ENCODE data around the gene MAP3K13.

MAP3K13 gene

DNA sequence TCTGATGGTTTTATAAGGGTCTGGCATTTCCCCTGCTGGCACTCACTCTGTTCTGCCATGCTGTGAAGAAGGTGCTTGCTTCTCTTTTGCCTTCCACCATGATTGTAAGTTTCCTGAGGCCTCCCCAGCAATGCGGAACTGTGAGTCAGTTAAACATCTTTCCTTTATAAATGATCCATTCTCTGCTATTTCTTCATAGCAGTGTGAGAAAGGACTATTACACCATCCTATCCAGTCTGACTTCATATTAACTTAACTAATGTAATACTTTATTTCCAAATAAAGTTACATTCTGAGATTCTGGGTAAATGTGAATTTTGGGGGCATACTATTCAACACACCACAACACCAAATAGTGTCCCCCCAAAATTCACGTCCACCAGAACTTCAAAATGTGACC, 22.2 kb upstream of the MAP3K13 start:
- DNase-seq (ENCODE audit: extremely low spot score): no peak
- CTCF ChIA-PET: interaction anchor here (1.3 kb wide), 1 partner anchor 12 kb away, joined by 4 read pairs; no protein-coding TSS in a partner anchor
- TF ChIP-seq, protein P1, sequence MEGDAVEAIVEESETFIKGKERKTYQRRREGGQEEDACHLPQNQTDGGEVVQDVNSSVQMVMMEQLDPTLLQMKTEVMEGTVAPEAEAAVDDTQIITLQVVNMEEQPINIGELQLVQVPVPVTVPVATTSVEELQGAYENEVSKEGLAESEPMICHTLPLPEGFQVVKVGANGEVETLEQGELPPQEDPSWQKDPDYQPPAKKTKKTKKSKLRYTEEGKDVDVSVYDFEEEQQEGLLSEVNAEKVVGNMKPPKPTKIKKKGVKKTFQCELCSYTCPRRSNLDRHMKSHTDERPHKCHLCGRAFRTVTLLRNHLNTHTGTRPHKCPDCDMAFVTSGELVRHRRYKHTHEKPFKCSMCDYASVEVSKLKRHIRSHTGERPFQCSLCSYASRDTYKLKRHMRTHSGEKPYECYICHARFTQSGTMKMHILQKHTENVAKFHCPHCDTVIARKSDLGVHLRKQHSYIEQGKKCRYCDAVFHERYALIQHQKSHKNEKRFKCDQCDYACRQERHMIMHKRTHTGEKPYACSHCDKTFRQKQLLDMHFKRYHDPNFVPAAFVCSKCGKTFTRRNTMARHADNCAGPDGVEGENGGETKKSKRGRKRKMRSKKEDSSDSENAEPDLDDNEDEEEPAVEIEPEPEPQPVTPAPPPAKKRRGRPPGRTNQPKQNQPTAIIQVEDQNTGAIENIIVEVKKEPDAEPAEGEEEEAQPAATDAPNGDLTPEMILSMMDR (IDR thresholded peaks at IDR 0.05; ENCODE audit: control extremely low read depth, extremely low read depth, low read depth, missing control alignments): no peak
- POLR2A ChIA-PET: no interaction called here

DNA sequence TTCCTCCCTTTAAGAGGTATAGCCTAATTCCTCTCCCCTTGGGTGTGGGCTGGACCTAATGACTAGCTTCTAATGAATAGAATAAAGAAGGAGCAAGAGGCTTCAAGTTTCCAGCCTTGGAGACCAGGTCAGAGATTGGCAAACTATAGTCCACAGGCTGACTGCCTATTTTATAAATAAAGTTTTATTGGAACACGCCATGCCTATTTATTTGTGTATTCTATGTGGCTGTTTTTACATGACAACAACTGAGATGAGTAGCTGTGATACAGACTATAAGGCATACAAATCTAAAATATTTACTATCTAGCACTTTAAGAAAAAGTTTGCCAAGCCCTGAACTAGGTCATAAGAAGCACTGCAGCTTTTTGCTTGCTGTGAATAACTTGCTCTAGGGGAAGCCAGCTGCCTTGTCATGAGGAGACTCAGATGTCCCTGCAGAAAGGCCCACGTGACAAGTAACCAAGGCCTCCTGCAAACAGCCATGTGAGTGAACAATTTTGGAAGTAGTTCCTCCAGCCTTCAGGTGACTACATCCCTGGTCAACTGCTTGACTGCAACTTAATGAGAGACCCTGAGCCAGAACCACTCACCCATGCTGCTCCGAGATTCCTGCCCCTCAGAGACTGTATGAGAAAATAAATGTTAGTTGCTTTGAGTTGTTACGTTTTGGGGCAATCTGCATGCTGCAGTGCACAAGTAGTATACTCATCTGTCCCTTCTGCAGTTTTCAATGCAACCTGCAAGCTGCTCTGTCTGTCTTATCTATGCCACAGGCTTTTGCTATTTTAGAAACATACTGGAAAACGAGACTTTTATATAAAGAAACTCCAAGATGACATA, 21.1 kb upstream of the MAP3K13 start:
- ChIA-PET POLR2A (no interaction called here), CTCF (interaction anchor here (1.0 to 1.5 kb wide), 4 partner anchors 11 to 233 kb away, joined by 3 to 4 read pairs (median 4); no protein-coding TSS in a partner anchor)
- TF ChIP-seq, protein P1 (IDR thresholded peaks at IDR 0.05; ENCODE audit: control extremely low read depth, extremely low read depth, low read depth, missing control alignments): no peak
- DNase-seq (ENCODE audit: extremely low spot score): no peak

DNA sequence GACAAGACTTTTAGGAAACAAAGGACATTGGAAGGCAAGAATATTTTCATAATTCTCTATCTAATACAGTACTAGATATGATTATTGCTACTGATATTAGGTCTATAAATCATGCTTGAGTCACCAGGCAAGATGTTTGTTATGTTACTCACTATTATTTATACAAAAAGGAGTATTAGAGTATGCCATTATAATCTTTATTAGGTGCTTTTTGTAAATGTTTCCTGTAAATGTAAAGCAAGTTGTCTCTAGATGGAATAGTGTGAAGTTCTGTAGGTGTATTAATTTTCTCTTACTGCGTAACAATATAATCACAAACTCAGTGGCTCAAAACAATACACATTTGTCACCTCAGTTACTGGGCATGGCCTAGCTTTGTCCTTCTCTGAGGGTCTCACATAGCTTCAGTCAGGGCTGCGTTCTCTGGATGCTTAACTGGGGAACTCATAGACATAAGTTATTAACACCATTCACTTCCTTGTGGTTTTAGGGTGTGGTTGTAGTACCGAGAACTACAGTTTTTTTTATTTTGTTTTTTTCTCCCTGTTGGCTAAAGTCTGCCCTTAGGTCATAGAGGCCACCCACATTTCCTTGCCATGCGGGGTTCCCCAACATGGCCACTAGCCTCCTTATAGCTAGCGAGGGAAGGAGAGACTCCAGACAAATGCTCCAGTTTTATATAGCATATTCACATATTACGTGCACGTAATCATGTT, 20.3 kb upstream of the MAP3K13 start:
- no peak for DNase-seq (ENCODE audit: extremely low spot score)
- ChIA-PET CTCF (interaction anchor here (1.3 to 1.5 kb wide), 2 partner anchors 12 to 233 kb away, joined by 3 to 4 read pairs; no protein-coding TSS in a partner anchor), POLR2A (no interaction called here)
- TF ChIP-seq, protein P1 (IDR thresholded peaks at IDR 0.05; ENCODE audit: control extremely low read depth, extremely low read depth, low read depth, missing control alignments): no peak

DNA sequence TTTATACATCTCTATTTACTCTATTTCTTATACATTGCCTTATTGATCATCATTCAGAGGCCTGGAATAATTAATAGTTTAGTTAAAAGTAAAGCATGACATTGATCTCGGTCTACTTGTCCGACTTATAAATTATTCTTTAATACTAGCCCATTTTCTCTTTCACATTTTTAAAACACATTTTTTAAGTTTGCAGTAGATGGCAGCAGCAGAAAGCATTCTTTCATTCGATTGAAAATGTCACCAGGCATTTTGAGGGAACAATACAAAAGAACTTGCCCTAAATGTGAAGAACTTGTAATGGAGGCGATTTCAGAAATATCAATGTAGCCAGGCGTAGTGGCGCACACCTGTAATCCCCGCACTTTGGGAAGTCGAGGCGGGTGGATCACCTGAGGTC, 15.5 kb upstream of the MAP3K13 start:
- ChIA-PET CTCF (no interaction called here), POLR2A (no interaction called here)
- no peak for DNase-seq (ENCODE audit: extremely low spot score)
- TF ChIP-seq, protein P1 (IDR thresholded peaks at IDR 0.05; ENCODE audit: control extremely low read depth, extremely low read depth, low read depth, missing control alignments): no peak

DNA sequence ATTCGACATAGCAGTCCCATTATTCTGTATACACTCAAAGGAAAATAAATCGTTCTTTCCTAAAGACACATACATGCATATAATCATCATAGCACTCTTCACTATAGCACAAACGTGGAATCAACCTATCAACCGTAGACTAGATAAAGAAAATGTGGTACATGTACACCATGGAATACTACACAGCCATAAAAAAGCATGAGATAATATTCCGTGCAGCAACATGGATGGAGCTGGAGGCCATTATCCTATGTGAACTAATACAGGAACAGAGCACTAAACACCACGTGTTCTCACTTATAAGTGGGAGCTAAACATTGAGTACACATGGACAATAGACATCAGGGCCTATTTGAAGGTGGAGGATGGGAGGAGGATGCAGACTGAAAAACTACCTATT, 12.1 kb upstream of the MAP3K13 start:
- ChIA-PET CTCF (interaction anchor here (1.4 kb wide), 1 partner anchor 208 kb away, joined by 3 read pairs; no protein-coding TSS in a partner anchor), POLR2A (no interaction called here)
- no peak for DNase-seq (ENCODE audit: extremely low spot score)
- TF ChIP-seq, protein P1 (IDR thresholded peaks at IDR 0.05; ENCODE audit: control extremely low read depth, extremely low read depth, low read depth, missing control alignments): no peak

DNA sequence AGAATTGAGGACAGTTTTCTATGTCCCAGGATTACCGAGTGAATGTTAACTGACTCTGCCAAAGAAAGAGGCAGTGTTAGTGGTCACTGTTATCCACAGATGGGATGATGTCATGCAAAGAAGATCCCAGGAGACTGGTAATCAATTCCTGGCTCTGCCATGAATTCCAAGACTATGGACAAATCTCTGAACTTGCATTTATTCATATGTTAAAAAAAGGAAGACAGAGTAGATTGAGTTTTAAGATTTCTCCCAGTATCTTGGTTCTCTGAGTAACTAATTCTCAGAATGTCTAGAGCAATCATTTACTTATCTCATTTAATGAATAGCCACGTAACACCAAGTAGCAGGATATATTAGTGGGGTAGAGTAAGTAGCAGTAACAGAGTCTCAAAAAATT, 11.5 kb upstream of the MAP3K13 start:
- TF ChIP-seq, protein P1 (IDR thresholded peaks at IDR 0.05; ENCODE audit: control extremely low read depth, extremely low read depth, low read depth, missing control alignments): no peak
- POLR2A ChIA-PET: no interaction called here
- DNase-seq (ENCODE audit: extremely low spot score): no peak

More for the DNA sequence above, 11.5 kb upstream of the MAP3K13 start:
- CTCF ChIA-PET: interaction anchor here (1.4 kb wide), 1 partner anchor 208 kb away, joined by 3 read pairs; no protein-coding TSS in a partner anchor

Measured in GM10248 (cell line).